ENCODE measurements around the gene ENTPD3. TPM values are rescaled to one million over a fixed set of nuclear protein-coding genes. Genes with fewer than 3 reads are reported as not detected.

ENTPD3 gene
- total and polyA plus RNA-seq, 2 of the 13 experiments (the other 11 are each of a cell fraction or from before 2014, with no cell fraction given) = 0.07 TPM; not detected in 1

- TF ChIP-seq ZGPAT (CRISPR knock-in tag; IDR thresholded peaks at IDR 0.05) (peak; percentile 70), ZSCAN22 (CRISPR knock-in tag; IDR thresholded peaks at IDR 0.05) (no peak), ZNF75D (CRISPR knock-in tag; IDR thresholded peaks at IDR 0.05; ENCODE audit: borderline replicate concordance) (no peak), KLF15 (CRISPR knock-in tag; IDR thresholded peaks at IDR 0.05; ENCODE audit: borderline replicate concordance) (no peak), ZBTB26 (CRISPR knock-in tag; IDR thresholded peaks at IDR 0.05; ENCODE audit: borderline replicate concordance) (no peak), SMAD9 (CRISPR knock-in tag; IDR thresholded peaks at IDR 0.05) (no peak), SMARCC2 (IDR thresholded peaks at IDR 0.05) (no peak), RBM22 (optimal IDR thresholded peaks at IDR 0.05; ENCODE audit: low read length) (no peak), ZNF777 (CRISPR knock-in tag; IDR thresholded peaks at IDR 0.05) (peak; percentile 90; the same call in 1 of the 2 replicates), ZBTB43 (CRISPR knock-in tag; conservative IDR thresholded peaks at IDR 0.05) (no peak), ZNF512 (CRISPR knock-in tag; IDR thresholded peaks at IDR 0.05) (no peak), ZNF296 (CRISPR knock-in tag; conservative IDR thresholded peaks at IDR 0.05) (no peak), TP53 (CRISPR knock-in tag; conservative IDR thresholded peaks at IDR 0.05) (no peak), ZFP1 (CRISPR knock-in tag; IDR thresholded peaks at IDR 0.05) (0 out of 2 replicates have a peak, but pooled peaks have one; percentile 19), GATAD1 (CRISPR knock-in tag; IDR thresholded peaks at IDR 0.05) (peak; percentile 89), AHDC1 (CRISPR knock-in tag; IDR thresholded peaks at IDR 0.05; ENCODE audit: borderline replicate concordance) (no peak), NR2F6 (IDR thresholded peaks at IDR 0.05) (0 out of 2 replicates have a peak, but pooled peaks have one; percentile 14), NR2F6 (CRISPR knock-in tag; IDR thresholded peaks at IDR 0.05) (no peak; the same call in 1 of the 2 replicates)
These were observed 66.1 kb downstream of the ENTPD3 start (continued) for GRCh38 chr3:40452876-40453730.
